ENCODE data around the gene CDC14A.

DNA sequence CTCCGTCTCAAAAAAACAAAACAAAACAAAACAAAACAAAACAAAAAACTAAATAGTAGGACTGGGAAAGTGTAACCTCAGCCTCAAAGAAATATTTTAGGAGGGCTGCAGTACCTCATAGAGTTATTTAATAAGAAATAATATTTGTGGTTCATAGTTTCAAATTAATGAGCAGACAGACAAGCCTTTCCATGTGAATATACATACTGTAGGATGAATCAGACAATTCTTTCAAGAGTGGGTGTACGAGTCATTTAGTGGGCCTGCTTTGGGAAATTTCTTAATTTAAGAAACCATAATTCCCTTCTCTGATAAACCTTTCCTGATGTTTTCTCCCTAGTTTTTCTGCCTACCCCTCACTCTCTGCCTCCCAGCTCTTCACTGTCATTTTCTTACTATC lies 52.5 kb downstream of the CDC14A start:
- TF ChIP-seq, protein P1, sequence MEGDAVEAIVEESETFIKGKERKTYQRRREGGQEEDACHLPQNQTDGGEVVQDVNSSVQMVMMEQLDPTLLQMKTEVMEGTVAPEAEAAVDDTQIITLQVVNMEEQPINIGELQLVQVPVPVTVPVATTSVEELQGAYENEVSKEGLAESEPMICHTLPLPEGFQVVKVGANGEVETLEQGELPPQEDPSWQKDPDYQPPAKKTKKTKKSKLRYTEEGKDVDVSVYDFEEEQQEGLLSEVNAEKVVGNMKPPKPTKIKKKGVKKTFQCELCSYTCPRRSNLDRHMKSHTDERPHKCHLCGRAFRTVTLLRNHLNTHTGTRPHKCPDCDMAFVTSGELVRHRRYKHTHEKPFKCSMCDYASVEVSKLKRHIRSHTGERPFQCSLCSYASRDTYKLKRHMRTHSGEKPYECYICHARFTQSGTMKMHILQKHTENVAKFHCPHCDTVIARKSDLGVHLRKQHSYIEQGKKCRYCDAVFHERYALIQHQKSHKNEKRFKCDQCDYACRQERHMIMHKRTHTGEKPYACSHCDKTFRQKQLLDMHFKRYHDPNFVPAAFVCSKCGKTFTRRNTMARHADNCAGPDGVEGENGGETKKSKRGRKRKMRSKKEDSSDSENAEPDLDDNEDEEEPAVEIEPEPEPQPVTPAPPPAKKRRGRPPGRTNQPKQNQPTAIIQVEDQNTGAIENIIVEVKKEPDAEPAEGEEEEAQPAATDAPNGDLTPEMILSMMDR (IDR thresholded peaks at IDR 0.05; ENCODE audit: insufficient read depth, low read length): no peak
- TF ChIP-seq, protein P2, sequence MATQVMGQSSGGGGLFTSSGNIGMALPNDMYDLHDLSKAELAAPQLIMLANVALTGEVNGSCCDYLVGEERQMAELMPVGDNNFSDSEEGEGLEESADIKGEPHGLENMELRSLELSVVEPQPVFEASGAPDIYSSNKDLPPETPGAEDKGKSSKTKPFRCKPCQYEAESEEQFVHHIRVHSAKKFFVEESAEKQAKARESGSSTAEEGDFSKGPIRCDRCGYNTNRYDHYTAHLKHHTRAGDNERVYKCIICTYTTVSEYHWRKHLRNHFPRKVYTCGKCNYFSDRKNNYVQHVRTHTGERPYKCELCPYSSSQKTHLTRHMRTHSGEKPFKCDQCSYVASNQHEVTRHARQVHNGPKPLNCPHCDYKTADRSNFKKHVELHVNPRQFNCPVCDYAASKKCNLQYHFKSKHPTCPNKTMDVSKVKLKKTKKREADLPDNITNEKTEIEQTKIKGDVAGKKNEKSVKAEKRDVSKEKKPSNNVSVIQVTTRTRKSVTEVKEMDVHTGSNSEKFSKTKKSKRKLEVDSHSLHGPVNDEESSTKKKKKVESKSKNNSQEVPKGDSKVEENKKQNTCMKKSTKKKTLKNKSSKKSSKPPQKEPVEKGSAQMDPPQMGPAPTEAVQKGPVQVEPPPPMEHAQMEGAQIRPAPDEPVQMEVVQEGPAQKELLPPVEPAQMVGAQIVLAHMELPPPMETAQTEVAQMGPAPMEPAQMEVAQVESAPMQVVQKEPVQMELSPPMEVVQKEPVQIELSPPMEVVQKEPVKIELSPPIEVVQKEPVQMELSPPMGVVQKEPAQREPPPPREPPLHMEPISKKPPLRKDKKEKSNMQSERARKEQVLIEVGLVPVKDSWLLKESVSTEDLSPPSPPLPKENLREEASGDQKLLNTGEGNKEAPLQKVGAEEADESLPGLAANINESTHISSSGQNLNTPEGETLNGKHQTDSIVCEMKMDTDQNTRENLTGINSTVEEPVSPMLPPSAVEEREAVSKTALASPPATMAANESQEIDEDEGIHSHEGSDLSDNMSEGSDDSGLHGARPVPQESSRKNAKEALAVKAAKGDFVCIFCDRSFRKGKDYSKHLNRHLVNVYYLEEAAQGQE (IDR thresholded peaks at IDR 0.05; ENCODE audit: insufficient replicate concordance, low read depth): no peak
- no peak for TF ChIP-seq POLR2AphosphoS5 (IDR thresholded peaks at IDR 0.05; ENCODE audit: low read depth)
